K562 (cell line): ENCODE results near the gene KRTAP1-1. TPM values are rescaled to one million over a fixed set of nuclear protein-coding genes. Genes with fewer than 3 reads are reported as not detected.

Experiments used
- ATAC-seq: fragments of 200-7000 bp; cut with Tn5 transposase; 3 replicates; pipeline ENCODE4 v1.9.1; 2020; ENCODE audit warnings: moderate library complexity
- BruUV-seq: library from RNA; stranded (reverse); fragments of 400-500 nt; replicated peaks from 2 replicates; lab custom pipeline; 2021; lab: Mats Ljungman, UMichigan
- CTCF ChIA-PET: fragments of 300-600 bp; formaldehyde crosslinking; extraction: SDS; loops from one replicate; lab custom pipeline; 2021; ENCODE audit warnings: low intra/inter-chr PET ratio; lab: Yijun Ruan, JAX
- POLR2A ChIA-PET: fragments of 300-600, 350-650 bp; sonication (Branson Sonifier 250); formaldehyde crosslinking; extraction: SDS; loops from one replicate; lab custom pipeline; 2021; ENCODE audit warnings: antibody characterized with exemption, inconsistent platforms; lab: Yijun Ruan, JAX
- DNase-seq, 4 experiments: peaks; one replicate each; pipeline versions ENCODE4 v3.0.0 to v3.0.0-alpha.2; 2011 to 2018; ENCODE audit warnings: low spot score in 3 of 4, mixed read lengths in 3 of 4; ENCODE audit errors: extremely low read depth in 1 of 4
- FAIRE-seq: peaks from 2 replicates; lab custom pipeline; 2011; peaks lifted over from hg19 to GRCh38; lab: Jason Lieb, UNC
- H2AFZ ChIP-seq: 2 replicates; pipeline ENCODE4 v1.6.0; 2011; ENCODE audit warnings: low read depth, low read length, control low read depth, inconsistent platforms
- H3K27ac ChIP-seq: fragments of 200-600 bp; 3 replicates; pipeline ENCODE4 v1.8.0; 2011; ENCODE audit warnings: low read depth, mild to moderate bottlenecking, control low read depth, inconsistent platforms, low read length, moderate library complexity, mixed read lengths; ENCODE audit errors: extremely low read depth
- H3K27me3 ChIP-seq, 2 experiments: fragments of 300-600 bp in 1 of 2; 2 replicates in 1 of 2; 3 replicates in 1 of 2; pipeline versions ENCODE4 v1.6.0 to v1.8.0; 2011; ENCODE audit warnings: inconsistent platforms in 2 of 2, low read length in 2 of 2, mild to moderate bottlenecking in 1 of 2, mixed read lengths in 1 of 2, moderate library complexity in 1 of 2; ENCODE audit not compliant: control insufficient read depth in 2 of 2, insufficient read depth in 2 of 2
- H3K36me3 ChIP-seq: fragments of 300-600 bp; 3 replicates; pipeline ENCODE4 v1.8.0; 2011; ENCODE audit warnings: mild to moderate bottlenecking, low read length, inconsistent platforms; ENCODE audit not compliant: control insufficient read depth, insufficient read depth
- H3K4me1 ChIP-seq, 2 experiments: fragments of 200-600 bp in 1 of 2; replicated peaks in 1 of 2; 2 replicates in 1 of 2; 3 replicates in 1 of 2; pipeline versions ENCODE4 v1.5.1 to v1.8.0; 2011; ENCODE audit warnings: inconsistent platforms in 2 of 2, low read length in 2 of 2, mild to moderate bottlenecking in 1 of 2, mixed read lengths in 1 of 2, moderate library complexity in 1 of 2; ENCODE audit not compliant: control insufficient read depth in 2 of 2, insufficient read depth in 2 of 2
- H3K4me2 ChIP-seq: 2 replicates; pipeline ENCODE4 v1.6.1; 2011; ENCODE audit warnings: low read length, control low read depth, inconsistent platforms, mixed read lengths; ENCODE audit not compliant: insufficient read depth
- H3K4me3 ChIP-seq: fragments of 200-600 bp; sonication (generic), shearing (Covaris generic); 2 replicates; pipeline ENCODE4 v1.5.1; 2016; ENCODE audit warnings: control low read depth, inconsistent platforms
- H3K79me2 ChIP-seq: fragments of 200-600 bp; 3 replicates; pipeline ENCODE4 v1.8.0; 2011; ENCODE audit warnings: low read length, inconsistent platforms; ENCODE audit not compliant: control insufficient read depth, insufficient read depth
- H3K9ac ChIP-seq, 2 experiments: 2 replicates each; pipeline versions ENCODE4 v1.6.0 to v1.6.1; 2011; ENCODE audit warnings: low read depth in 2 of 2, low read length in 2 of 2, control low read depth in 1 of 2, inconsistent platforms in 1 of 2, mild to moderate bottlenecking in 1 of 2, mixed read lengths in 1 of 2; ENCODE audit not compliant: insufficient read depth in 1 of 2
- H3K9me1 ChIP-seq: one replicate; pipeline ENCODE4 v1.6.0; 2011; ENCODE audit warnings: inconsistent platforms, mild to moderate bottlenecking, low read length, moderate library complexity; ENCODE audit not compliant: control insufficient read depth, insufficient read depth
- H3K9me3 ChIP-seq: replicated peaks from 2 replicates; pipeline ENCODE4 v1.5.1; 2011; ENCODE audit warnings: low read depth, low read length, inconsistent platforms; ENCODE audit not compliant: control insufficient read depth, insufficient read depth
- H4K20me1 ChIP-seq: replicated peaks from 2 replicates; pipeline ENCODE4 v1.6.1; 2011; ENCODE audit warnings: low read length, inconsistent platforms, mixed read lengths; ENCODE audit not compliant: control insufficient read depth, insufficient read depth
- ATF4 ChIP-seq: fragments of 450-650 bp; formaldehyde crosslinking; IDR thresholded peaks from 2 replicates; pipeline ENCODE4 v1.4.0; 2022; ENCODE audit warnings: mild to moderate bottlenecking, moderate library complexity
- BACH1 ChIP-seq: fragments of 200-800 bp; sonication (Bioruptor generic); IDR thresholded peaks from 2 replicates; pipeline ENCODE4 v1.6.1; 2016; ENCODE audit warnings: missing genetic modification characterization, missing compliant biosample characterization
- CHD7 ChIP-seq: fragments of 200-600 bp; sonication (generic); IDR thresholded peaks from one replicate; pipeline ENCODE4 v1.6.1; 2012; ENCODE audit warnings: mild to moderate bottlenecking, low read depth, low read length, inconsistent platforms
- GMEB1 ChIP-seq: fragments of 250-450 bp; sonication (Bioruptor Pico); IDR thresholded peaks from 2 replicates; pipeline ENCODE4 v1.4.0; 2020; ENCODE audit warnings: mild to moderate bottlenecking
- SP1 ChIP-seq: sonication (generic); formaldehyde crosslinking; IDR thresholded peaks from 2 replicates; pipeline ENCODE4 v1.8.1; 2022; ENCODE audit warnings: mild to moderate bottlenecking, missing genetic modification reagents
- ZNF197 ChIP-seq: fragments of 200-800 bp; sonication (Bioruptor generic); IDR thresholded peaks from 2 replicates; pipeline ENCODE4 v1.6.1; 2016; ENCODE audit warnings: low read depth, missing genetic modification characterization, missing compliant biosample characterization
- ZNF212 ChIP-seq: fragments of 450-650 bp; formaldehyde crosslinking; IDR thresholded peaks from 2 replicates; pipeline ENCODE4 v1.4.0; 2020; ENCODE audit warnings: mild to moderate bottlenecking
- WGBS: fragments of 100-300 bp; shearing (Covaris generic); methylation state at CpG from one replicate; pipeline ENCODE4 v1.1.6; 2016; ENCODE audit warnings: low coverage, mixed read lengths; ENCODE audit not compliant: insufficient coverage; ENCODE audit errors: missing lambda C conversion rate; 5-methylcytosine and 5-hydroxymethylcytosine counted together
- in situ Hi-C: fragments of 300-500 bp; cut with MboI; formaldehyde crosslinking; loops from 4 replicates; pipeline ENCODE4 v1.15.0; 2018; ENCODE audit warnings: inconsistent platforms, mixed read lengths
- intact Hi-C: fragments of 100-400 bp; cut with micrococcal nuclease; formaldehyde crosslinking; loops from 2 replicates; pipeline ENCODE4 v1.14.2; 2022
- polyA plus RNA-seq, 8 experiments: library from polyadenylated mRNA; depleted of rRNA in 4 of 8; stranded (reverse) in 5 of 8; unstranded in 3 of 8; fragments of >200 nt; fragmentation: Nextera tagmentation in 2 of 8; fragmentation: Illumina TruSeq in 1 of 8; extraction: Ambion mirVana in 2 of 8; extraction: Trizol in 1 of 8; gene quantifications; 2 replicates each; pipeline versions ENCODE4 v1.2.1 to v1.2.3, GENCODE V29; 2011 to 2014; ENCODE audit warnings: inconsistent platforms in 1 of 8, missing spikeins in 1 of 8
- total RNA-seq, 7 experiments: library from RNA; depleted of rRNA in 6 of 7; stranded (reverse); fragments of >200 nt in 6 of 7; fragmentation: Illumina TruSeq in 2 of 7; extraction: Trizol in 2 of 7; gene quantifications; 2 replicates each; pipeline versions ENCODE4 v1.2.1 to v1.2.3, GENCODE V29; 2011 to 2021; ENCODE audit warnings: low replicate concordance in 1 of 7

KRTAP1-1 gene
- total and polyA plus RNA-seq, 9 of the 15 experiments (the other 6 are each of a cell fraction or from before 2014, with no cell fraction given), result not detected

GRCh38 chr17:41065829-41066624 is 24.8 kb upstream of the KRTAP1-1 start, which contains the start of gene KRTAP2-4:
Gene KRTAP2-4 (minus strand): TSS chr17:41065879. CDS start chr17:41065845, 34 bp downstream.
- WGBS, result 0% methylated on average over 5 of the region's 6 CpGs
- peaks cover 0 to 5% of the 10 kb centered on the region in 2 experiments; a peak in 2 of 5 replicates for H3K4me1 ChIP-seq
- H3K4me3 ChIP-seq, result no peak within 1 kb of the TSS
- BruUV-seq, result no TSS peak
- no peaks in the 10 kb centered on the region for H4K20me1 ChIP-seq
- no peak within 1 kb of the TSS for H3K4me2 ChIP-seq
- ATAC-seq (peak; percentile 76), FAIRE-seq (peak; percentile 76), DNase-seq (peak; percentile 9 to 23 (median 11))
- no peaks in the 10 kb centered on the region for H3K36me3 ChIP-seq
- H3K27ac ChIP-seq, result no peak within 1 kb of the TSS
- in situ Hi-C loops, result no loop called here
- H2AFZ ChIP-seq, result no peak within 1 kb of the TSS
- H3K9me1 ChIP-seq, result no peaks in the 10 kb centered on the region
- POLR2A ChIA-PET, result no interaction called here
- CTCF ChIA-PET, result no interaction called here
- no peaks in the 10 kb centered on the region; a peak in 1 of 5 replicates for H3K27me3 ChIP-seq
- H3K9ac ChIP-seq, result no peak within 1 kb of the TSS
- H3K79me2 ChIP-seq, result no peaks in the 10 kb centered on the region
- intact Hi-C loops, result no loop called here
- H3K9me3 ChIP-seq, result no peaks in the 10 kb centered on the region
- TF ChIP-seq ZNF212 (no peak), CHD7 (no peak), ATF4 (peak; percentile 98), ZNF197 (peak; percentile 82), BACH1 (tag) (peak; percentile 82; the same call in 1 of the 2 replicates), SP1 (CRISPR knock-in tag) (no peak), GMEB1 (CRISPR knock-in tag) (0 out of 2 replicates have a peak, but pooled peaks have one; percentile 3)
